GM18511 (cell line): Measurements from ENCODE around the gene METRNL.
"Not testable (repeated sequence)": the region's sequence is repeated elsewhere in the genome, so short reads cannot be mapped to it uniquely, and the experiment has no call there.

Experiments used
- ATAC-seq: cut with Tn5 transposase; IDR thresholded peaks from one replicate; pipeline ENCODE4 v1.9.1; 2021; ENCODE audit warnings: mild to moderate bottlenecking, moderate library complexity; ENCODE audit not compliant: unreplicated experiment

METRNL gene

DNA sequence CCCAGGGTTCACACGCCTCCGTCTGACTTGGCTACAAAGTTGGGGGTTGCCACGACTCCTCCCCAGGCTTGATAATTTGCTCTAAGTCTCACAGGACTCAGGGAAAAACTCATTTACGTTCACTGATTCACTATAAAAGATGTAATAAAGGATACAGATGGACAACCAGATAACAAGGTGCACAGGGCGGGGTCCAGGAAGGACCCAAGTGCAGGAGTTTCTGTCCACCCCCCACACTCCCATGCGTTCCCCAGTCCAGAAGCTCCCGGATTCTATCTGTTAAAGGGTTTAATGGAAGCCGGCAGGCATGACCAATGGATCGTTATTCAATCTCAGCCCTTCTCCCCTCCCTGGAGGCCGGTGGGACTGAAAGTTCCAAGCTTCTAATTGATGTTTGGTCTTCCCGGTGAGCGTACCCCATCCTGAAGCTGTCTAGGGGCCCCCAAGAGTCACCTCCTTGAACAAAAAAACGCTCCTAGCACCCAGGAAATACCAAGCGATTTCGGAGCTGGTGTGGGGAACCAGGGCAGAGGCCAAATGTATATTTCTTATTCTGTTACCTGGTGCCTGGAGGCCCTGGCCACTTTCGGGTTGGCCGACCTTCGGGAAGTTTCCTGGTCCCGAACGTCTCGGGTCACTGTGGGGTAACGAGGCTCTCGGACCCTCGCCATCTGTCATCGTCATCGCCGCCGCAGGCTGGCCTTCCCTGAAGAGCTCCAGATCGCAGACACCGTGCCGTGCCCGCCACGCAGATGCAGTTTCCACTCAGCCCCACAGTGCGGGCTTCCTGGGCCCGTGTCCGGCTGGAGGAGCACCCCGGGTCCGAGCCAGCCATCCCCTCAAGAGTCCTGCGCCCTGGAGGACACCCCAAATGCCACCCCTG is 13.5 kb upstream of the METRNL start:
- no peak for ATAC-seq

DNA sequence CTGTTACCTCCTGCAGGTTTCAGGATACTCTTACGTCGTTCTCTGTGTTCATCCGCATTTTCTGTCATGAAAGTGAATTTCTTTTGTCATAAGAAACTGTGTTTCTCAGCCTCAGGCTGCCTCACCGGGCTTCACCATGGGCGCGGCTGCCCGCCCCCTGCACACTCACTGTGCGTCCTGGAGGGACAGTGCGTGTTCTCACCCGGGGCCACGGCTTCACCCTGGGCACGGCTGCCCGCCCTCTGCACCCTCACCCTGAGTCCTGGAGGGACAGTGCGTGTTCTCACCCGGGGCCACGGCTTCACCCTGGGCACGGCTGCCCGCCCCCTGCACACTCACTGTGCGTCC is 12.9 kb upstream of the METRNL start:
- ATAC-seq, result not testable (repeated sequence)

DNA sequence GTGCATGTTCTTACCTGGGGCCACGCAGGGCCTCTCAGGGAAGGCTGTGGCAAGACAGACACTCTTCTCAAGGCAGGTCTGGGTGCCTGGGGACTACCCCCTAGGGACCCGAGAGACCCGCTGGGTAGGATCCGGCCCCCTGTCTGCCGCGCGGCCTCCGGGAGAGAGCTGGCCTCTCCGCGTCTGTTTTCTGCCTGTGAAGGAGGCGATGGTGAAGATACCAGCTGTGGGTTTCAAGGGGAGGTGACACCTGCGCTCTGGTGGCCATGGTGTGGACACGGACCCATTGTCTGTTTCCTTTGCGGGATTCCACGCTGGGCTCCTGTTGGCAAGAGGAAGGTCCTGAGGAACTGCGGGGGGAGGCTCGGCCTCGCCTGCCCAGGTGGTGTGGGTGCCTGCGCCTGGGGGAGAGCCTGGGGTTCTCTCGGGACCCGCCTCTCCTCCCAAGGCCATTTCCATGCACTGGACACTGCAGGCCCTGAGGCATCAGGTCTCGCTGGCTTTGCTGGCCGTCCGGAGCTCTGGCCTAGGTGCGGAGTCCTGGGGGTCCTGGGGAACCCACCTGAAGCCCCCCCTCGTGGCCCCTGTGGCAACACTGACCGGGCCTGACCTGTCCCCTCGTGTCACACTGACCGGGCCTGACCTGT is 12.2 kb upstream of the METRNL start:
- ATAC-seq, result no peak

DNA sequence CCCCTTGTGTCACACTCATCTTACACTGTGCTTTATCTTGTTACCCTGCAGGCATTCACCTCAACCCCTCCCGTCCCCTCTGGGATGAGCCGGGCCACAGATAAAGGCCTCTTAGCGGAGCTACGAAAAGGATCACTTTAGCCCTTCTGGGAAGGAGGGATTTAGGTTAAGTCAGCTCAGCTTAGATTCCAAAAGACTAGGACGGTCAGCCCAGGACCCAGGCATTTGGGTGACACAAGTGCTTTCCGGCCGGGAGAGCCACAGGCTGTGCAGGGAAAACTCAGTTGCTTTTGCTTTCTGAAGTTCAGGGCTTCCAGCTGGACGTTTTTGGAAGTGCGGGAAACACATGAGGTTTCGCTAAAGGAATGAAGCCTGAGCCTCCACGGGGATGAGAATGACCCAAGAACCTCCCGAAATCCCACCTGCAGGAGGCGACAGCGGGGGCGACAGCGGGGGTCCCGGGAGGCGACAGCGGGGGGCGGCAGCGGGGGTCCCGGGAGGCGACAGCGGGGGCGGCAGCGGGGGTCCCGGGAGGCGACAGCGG is 11.6 kb upstream of the METRNL start:
- no peak for ATAC-seq

DNA sequence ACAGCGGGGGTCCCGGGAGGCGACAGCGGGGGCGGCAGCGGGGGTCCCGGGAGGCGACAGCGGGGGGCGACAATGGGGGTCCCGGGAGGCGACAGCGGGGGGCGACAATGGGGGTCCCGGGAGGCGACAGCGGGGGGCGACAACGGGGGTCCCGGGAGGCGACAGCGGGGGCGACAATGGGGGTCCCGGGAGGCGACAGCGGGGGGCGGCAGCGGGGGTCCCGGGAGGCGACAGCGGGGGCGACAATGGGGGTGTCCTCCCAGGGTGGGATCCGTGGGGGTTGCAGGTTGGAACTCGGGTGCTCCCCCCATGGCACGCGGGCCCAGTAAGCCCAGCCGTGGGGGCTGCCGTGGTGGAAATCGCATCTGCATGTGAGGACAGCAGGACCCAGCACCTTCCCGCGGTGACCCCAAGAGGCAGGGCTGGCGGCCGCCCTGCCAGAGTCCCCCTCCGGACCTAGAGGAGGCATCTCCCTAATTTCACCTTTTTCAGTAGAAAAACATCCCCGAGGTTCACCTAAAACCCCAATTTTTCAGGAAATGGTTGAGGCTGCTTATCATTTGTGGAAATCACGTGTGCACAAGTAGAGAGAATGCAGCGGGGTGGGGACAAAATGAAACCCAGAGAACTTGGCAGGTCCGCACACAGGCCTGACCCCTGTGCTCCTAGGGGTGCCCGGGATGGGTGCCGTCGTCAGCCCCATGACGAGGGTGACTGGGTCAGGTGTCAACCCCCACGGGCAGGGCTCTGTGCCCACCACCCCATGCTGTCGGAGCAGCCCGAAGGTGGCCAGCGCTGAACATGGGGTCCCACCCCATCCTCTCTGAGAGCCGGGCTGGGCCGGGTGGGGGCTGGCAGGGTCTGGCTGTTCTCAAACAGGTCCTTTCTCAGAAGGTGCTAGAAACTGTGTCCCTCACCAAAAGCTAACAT is 10.5 kb upstream of the METRNL start:
- no peak for ATAC-seq

DNA sequence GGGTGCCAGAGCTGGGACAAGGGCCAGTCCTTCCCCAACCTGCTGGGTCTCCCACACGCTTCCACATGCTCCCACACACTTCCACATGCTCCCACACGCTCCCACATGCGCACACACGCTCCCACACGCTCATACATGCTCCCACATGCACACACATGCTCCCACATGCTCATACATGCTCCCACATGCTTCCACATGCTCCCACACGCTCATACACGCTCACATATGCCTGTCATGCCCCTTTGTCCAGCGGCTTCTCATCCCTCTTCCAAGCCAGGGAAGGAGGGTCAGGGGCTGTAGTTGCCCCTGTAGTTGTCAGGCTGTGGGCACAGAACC is 9.9 kb upstream of the METRNL start:
- ATAC-seq, result no peak

DNA sequence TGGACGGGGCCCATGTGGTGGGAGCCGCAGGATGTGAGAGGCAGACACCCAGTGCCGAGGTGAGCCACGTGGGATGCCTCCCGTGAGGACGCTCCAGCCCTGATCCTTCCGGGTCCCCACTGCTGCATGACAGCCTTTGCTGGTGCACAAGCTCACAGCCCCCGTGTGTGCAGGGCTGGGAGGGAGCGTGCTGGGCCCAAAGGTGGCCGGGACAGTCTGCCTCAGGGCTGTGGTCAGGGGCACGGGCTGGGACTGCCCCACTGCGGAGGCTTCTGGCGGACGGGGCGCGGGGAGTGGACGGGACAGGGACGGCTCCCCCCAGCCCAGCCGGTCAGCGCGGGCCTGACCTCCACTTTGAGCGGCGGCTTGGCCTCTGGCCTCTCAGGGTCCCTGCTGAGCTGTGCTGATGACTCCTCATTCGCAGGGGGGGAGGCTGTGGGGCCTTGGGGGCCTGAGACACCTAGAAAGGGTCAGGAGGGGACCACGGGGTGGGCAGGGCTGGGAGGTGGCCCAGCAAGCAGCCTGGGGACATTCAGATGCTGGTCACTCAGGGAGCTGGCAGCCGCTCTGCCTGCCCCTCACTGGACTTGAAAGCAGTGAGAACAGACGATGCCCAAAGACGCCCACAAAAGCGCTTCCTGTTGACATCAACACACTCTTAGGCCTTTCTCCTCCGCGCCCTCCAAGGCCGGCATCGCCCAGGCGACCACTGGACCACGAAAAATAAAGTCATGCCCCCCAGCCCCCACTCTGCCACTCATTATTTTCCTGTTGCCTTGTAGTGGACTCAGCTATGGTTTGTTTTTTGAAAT is 9.3 kb upstream of the METRNL start:
- no peak for ATAC-seq

DNA sequence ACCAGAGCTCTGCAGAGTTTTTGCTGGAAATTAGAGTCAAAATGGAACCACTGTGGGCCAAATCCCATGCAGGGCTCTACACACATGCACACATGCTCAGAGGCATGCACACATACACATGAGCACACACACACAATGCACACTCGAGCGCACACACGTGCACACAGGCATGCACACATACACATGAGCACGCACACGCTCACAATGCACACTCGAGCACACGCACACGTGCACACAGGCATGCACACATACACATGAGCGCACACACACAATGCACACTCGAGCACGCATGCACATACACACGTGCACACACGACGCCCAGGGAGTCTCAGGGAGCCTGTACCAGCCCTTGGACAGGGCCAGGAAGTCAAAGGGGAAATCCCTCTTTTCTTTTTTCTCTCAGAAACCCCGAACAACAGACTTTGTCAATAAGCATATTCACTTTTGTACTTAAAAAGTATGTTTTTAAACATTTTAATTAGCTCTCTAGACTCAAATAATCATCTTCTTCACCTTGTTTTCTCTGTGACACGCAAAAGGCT is 8.5 kb upstream of the METRNL start:
- ATAC-seq, result no peak

DNA sequence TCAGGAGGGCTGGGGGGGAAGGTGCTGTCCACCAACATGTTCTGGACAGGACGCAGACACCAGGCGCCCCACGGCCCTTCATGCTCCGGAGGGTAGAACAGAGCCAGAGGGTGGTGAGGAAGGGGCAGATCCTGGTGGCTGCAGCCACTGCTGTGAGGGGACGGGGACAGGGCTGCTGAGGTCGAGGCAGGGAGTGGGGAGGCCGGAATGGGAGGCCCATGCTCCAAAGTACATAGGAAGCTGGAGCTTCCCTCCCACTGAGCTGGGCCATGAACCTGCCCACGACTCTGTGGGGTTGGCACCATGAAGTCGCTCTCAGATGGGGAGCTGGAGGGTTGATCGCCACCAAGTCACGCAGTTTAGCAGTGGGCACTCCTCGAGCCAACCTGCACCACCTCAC is 8.0 kb upstream of the METRNL start:
- no peak for ATAC-seq

DNA sequence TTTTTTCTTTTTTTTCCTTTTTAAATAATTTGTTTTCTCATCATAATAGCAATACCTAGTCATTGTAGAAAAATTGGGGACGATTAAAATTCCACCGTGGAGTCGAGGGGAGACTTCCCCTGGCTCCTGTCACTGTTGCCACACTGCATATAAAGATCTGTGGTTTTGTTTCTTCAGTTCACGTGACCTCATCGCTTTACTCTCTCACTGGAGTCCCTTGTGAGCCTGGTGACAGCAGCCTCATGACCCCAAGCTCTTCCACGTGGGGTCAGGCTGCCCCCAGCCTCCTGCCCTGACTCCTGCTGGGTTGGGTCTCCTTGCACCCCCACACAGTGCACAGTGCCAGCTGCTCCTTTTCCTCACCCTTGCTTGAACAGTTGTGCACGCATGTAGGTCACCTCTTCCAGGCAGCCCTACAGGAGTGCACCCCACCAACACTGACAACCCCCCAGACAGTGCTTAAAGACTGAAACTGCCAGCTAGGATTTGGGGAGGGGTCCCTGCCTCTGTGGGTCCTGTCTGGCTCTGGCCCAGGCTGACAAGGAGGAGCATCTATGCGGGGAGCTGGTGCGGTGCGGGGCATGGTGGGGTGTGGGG is 7.3 kb upstream of the METRNL start:
- ATAC-seq, result no peak

DNA sequence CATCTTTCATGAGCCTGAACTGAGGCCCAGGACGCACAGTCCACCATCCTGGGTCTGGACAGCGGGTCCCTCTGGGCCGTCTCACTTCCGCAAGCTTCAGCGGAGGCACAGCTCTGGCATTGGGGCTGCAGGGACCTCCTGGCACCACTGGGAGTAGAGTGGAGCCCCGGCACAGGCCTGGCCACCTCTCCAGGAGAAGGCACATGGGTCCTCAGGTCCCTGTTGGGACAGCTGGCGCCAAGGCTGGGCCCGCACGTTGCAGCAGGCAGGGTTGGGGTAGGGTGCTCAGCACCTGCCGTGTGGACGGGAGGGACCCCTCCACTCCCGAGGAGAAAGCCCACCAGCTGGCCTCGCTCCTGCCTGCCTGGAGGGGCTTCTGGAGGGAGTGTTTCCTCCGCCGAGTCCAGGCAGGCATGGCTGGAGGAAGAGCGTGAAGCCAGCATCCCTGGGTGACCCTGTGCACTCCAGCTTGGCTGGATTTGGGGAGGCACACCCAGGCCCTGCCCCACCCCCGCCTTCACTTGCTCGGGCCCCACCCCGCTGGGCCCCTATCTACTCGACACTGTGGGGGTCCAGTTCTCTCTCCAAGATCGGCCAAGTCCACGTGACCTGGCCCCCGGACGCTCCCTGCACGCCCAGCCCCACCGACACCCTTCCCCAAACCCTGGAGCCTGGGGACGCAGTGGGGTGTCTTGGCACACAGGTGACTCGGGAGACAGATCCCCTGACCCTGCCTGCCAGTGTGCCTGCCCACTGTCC is 6.6 kb upstream of the METRNL start:
- ATAC-seq, result no peak

DNA sequence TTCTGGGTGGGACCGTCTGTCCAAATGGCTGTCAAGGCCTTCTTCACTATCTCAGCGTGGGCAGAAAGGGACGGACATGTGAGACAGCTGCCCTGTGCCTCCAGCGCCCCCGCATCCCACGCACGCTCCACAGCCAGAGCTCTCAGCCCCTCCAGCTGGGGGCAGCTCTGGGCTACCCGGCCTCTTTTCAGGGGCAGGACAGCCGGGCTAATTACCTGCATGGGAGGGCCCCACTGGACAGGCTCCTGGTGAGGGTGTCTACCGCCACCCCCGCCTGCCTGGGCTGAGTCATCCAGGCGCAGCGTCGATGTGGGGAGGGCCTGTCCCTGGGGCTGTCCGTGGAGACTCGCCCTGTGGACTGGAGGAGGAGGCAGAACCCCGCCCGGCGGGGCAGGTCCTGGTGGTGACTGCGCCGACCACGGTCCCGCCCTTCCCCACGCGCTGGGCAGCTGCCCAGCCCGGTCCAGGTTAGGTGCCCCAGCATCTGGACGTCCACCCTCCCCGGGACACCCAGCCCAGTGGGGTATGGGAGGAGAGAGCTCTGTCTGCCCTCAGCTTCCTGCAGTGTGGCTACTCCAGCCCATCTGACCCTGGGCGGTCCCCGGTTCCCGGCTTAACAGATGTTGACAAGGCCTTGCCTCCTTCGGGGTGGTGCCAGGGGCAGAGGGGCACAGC is 5.9 kb upstream of the METRNL start:
- ATAC-seq, result no peak

DNA sequence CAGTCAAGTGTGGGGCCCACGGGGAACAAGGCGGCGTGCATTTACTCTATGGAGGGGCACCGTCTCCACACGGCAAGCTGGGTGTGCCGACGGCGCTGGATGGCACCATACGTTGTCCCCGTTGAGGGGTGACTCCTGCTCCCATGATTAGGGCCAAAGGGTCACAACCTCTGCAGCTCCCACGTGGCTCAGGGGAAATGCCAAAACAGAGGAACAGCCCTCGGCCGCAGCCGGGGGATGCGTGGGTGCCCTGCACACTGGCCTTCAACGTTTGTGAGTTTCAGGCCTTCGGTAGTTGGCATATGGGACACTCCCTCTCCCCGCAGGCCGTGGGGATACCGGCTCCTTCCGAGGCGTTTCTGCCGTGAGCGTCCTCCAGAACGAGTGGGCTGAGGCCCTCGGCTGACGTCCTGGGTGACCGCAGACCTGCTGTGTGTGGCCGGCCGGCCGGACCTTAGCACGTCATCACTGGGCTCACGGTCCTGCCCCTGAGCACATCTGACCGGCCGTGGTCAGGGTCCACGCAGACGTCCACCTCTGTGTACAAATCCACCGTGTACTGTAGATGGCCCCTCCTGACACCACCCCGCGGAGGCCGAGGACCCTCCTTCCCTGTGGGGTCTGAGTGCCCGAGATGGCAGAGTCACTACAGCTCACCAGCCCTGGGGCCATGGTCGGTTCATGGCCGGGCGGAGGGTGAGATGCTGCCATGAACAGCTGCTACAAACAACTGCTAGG is 4.8 kb upstream of the METRNL start:
- no peak for ATAC-seq

DNA sequence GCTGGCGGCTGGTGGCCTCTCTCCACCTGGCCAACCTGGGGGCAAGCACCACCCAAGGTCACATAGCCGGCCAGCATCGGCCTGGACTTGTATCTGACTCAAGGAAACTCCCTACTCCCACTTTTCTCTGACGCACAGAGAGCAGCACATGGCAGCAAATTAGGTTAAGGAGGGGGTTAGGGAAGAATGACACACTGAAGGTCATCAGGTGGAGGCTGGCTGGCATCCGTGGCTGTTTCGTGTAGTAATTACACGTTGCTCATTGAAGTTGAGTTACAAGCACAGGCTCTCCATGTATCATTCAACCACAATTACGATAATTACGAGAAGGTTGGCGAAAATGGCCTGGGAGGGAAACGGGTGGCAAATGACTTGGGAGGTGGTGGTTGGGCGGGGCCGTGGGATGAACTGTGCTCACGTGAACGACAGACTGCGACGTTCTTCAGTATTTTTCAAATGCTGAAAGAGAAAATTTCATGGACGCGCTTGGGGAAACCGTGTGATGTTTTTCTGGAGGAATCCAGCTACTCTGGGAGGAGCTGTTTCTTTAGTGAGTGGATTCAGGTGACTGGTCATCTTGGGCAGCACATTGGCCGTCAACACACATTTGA is 4.0 kb upstream of the METRNL start:
- ATAC-seq, result no peak

DNA sequence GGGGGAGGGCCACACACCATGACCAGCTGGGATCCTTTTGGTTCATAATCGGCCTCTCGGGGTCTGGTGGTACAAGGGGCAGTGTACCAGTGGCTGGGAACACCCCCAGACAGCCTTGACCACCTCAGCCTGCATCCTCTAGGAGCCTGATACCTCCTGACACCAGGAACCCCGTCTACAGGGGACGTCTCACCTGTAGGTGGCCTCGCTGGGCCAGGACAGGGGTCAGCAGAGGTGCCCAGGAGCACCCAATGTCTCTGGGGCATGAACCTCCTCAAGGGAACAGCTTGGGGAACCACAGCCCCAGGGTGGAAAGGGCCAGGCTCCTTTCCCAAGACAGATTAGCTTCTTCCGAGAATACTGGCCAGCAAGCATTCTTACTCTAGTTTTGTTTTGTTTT is 2.5 kb upstream of the METRNL start:
- ATAC-seq, result no peak

DNA sequence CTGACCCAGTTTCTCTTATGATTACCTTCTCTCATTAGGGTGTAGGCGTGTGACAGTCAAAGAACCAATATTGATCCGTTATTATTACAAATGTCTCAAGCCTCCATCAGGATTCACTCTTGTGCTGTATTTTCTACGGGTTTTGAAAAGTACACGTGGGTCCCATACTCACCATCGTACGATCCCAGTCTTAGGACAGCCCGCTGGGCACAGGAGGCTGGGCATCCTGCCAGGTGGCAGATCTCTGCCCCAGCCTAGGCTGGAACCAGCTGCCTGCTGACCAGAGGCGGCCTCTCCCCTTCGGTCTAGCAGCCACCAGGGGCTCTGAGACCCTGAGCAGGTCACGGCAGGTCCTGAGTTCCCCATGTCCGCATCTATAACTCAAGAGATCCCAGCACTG is 2.0 kb upstream of the METRNL start:
- ATAC-seq, result no peak

DNA sequence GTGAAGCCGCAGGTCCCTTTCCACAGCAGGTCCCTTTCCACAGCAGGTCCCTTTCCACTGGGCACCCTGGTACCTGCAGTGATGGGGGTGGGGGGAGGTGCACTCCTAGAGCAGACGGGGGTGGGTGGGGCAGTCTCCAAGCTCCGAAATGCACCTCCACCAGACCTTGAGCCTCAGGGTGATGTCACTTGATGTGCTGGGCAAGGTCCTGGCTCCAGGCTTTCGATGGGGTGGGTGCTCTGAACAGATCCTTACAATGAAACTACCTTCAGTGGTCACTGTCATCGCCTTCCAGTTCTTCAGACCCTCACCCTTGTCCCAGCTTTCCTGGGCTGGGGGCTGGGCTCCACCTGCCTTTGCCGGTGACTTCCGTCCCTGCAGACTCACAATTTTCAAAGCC is 1.5 kb upstream of the METRNL start:
- ATAC-seq, result no peak
